Measurements from ENCODE around the gene NAGS. TPM values are rescaled to one million over a fixed set of nuclear protein-coding genes. Genes with fewer than 3 reads are reported as not detected.

The NAGS gene
- total and polyA plus RNA-seq, 10 of the 15 experiments (the other 5 are each of a cell fraction or from before 2014, with no cell fraction given), result 0.11 to 1.6 (median 0.64) TPM; not detected in 1

GRCh38 chr17:44011876-44012275, 7.5 kb downstream of the NAGS start:
- ChIA-PET RAD21 (ENCODE audit: unreplicated experiment) (no interaction called here), SMC1A (ENCODE audit: uncharacterized antibody, unreplicated experiment) (interaction anchor here (0.8 kb wide), 1 partner anchor 30 kb away, joined by 3 read pairs; no protein-coding TSS in a partner anchor), CTCF (interaction anchor here (1.8 kb wide), 1 partner anchor 157 kb away, joined by 4 read pairs; no protein-coding TSS in a partner anchor), POLR2A (interaction anchor here (0.6 kb wide), 1 partner anchor 635 kb away, joined by 7 read pairs; no protein-coding TSS in a partner anchor)
- in situ Hi-C loops (cut with MboI), result loop anchor here (25.0 kb wide), 1 partner anchor 800 kb away; the partner anchor contains the start of gene TMEM106A
- H4K20me1 ChIP-seq (ENCODE audit: control insufficient read depth, insufficient read depth), result no peaks in the 10 kb centered on the region
- H3K36me3 ChIP-seq (ENCODE audit: control insufficient read depth in 2 of 2, insufficient read depth in 2 of 2, low read length in 1 of 2), result no peaks in the 10 kb centered on the region
- intact Hi-C loops (cut with micrococcal nuclease; ENCODE audit: unreplicated experiment), result no loop called here
- DNase-seq (ENCODE audit: low read depth, low spot score) (no peak), ATAC-seq (no peak), FAIRE-seq (no peak)
- no TSS peak for BruUV-seq (replicated peaks)
- 92% methylated on average over 9 of the region's 9 CpGs for WGBS (ENCODE audit: insufficient coverage, insufficient replicate concordance, low lambda C conversion rate, missing lambda C conversion rate)
- H3K4me2 ChIP-seq (ENCODE audit: control insufficient read depth, insufficient read depth), result no peak overlapping the region
- no peak overlapping the region for H3K4me3 ChIP-seq
- H3K9ac ChIP-seq (ENCODE audit: control insufficient read depth, insufficient read depth, low read length), result no peak overlapping the region
- H3K27ac ChIP-seq (ENCODE audit: control insufficient read depth, insufficient read depth), result no peak overlapping the region
- H2AFZ ChIP-seq (ENCODE audit: control insufficient read depth, low read depth, low read length), result no peak overlapping the region
- no peak for TF ChIP-seq CBX5 (IDR thresholded peaks at IDR 0.05; ENCODE audit: low read depth)
- TF ChIP-seq TARDBP (IDR thresholded peaks at IDR 0.05; ENCODE audit: borderline replicate concordance), result no peak
- TF ChIP-seq RELB (IDR thresholded peaks at IDR 0.05; ENCODE audit: low read depth), result no peak
- TF ChIP-seq SMC3 (IDR thresholded peaks at IDR 0.05; ENCODE audit: borderline replicate concordance, low read length), result no peak
- TF ChIP-seq NFIC (IDR thresholded peaks at IDR 0.05; ENCODE audit: low read depth, low read length), result no peak
- no peak for TF ChIP-seq RUNX3 (IDR thresholded peaks at IDR 0.05; ENCODE audit: low read length)
- peaks cover 8% of the 10 kb centered on the region for H3K79me2 ChIP-seq (ENCODE audit: control insufficient read depth, insufficient read depth, low read length)
- H3K9me3 ChIP-seq (replicated peaks; ENCODE audit: control insufficient read depth, insufficient read depth, low read length), result no peaks in the 10 kb centered on the region
- H3K4me1 ChIP-seq (ENCODE audit: control insufficient read depth, insufficient read depth, low read length), result peaks cover 19% of the 10 kb centered on the region
- no peaks in the 10 kb centered on the region; a peak in 1 of 4 replicates for H3K27me3 ChIP-seq (replicated peaks in 1 of 2; ENCODE audit: control insufficient read depth in 2 of 2, insufficient read depth in 2 of 2, low read length in 1 of 2)

Data from GM12878 (cell line).